ENCODE measurements around the gene SYNE3.

Gene SYNE3

DNA sequence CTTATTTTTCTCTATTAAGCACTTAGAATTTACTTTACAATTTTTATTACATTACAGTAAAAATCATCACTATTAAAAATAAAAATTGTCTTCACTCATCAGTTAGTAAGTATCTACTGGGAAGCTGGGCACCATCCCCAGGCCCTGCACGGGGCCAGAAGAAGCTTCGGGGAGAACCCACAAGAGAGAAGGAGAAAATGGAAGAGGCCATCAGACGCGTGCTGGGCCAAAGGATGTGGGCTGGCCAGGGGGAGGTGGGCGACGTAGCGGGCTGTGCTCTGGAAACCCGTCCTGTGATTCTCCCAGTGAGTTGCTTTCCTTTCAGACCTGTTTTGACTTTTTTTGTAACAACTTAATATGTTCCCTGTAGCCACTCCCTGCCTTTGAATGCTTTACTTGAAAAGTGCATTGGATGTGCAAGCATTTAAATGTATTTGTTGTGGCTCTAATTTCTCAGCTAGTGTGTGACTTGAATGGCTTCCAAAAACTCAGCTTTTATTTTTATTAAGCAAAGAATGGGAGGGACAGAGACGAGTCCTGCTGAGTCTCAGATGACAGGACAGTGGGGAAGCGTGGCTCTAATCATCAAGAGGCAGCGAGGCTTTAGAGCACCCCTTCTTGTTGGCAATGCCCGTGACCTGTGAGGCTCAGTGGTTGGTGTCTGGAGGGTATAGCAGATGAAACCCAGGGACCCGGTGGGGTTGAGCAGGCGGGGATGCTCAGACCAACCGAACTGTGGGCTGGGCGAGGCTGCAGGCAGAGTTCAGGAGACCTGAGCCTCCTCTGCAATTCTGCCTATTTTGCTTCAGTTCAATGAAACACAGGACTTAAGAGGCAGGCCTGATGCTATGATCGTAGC, 38.8 kb downstream of the SYNE3 start:
- Histone ChIP-seq H3K27me3 (ENCODE audit: control insufficient read depth in 5 of 5, insufficient read depth in 4 of 5, low read length in 5 of 5) (no peaks in the 10 kb centered on the region), H3K9me3 (ENCODE audit: control insufficient read depth in 5 of 5, low read length in 5 of 5) (no peaks in the 10 kb centered on the region), H3K36me3 (ENCODE audit: control insufficient read depth in 5 of 5, insufficient read depth in 5 of 5, low read length in 5 of 5) (peaks cover 0 to 54% (median 41%) of the 10 kb centered on the region in 5 donors), H3K4me3 (ENCODE audit: low read depth in 1 of 5, low read length in 5 of 5) (no peak overlapping the region), H3K27ac (ENCODE audit: low read depth, low read length) (peak overlapping the region; percentile 89), H3K9ac (ENCODE audit: low read length in 5 of 5) (peak overlapping the region in 2 of 5 donors; percentile 49 to 62), H3K4me1 (ENCODE audit: control insufficient read depth in 5 of 5, insufficient read depth in 5 of 5, low read length in 5 of 5) (peaks cover 28 to 94% (median 75%) of the 10 kb centered on the region in 5 donors)

DNA sequence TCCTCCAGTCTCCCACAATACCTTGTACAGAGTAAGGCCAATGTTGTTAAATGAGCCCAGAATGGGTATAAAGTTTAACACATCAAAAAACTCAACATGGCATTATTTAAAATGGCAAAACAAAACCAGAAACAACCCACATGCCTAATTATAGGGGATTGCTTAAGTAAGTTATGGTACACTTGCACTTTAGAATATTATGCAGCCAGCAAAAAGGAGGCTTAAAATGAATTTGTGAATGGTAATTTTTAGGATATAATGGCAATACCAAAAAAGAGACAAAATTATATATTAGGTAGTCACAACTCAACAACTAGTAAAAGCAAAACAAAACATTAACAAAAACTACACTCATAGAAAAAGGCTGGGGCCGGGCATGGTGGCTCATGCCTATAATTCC, 39.7 kb downstream of the SYNE3 start:
- Histone ChIP-seq H3K4me3 (ENCODE audit: low read depth in 1 of 5, low read length in 5 of 5) (no peak overlapping the region), H3K4me1 (ENCODE audit: control insufficient read depth in 5 of 5, insufficient read depth in 5 of 5, low read length in 5 of 5) (peaks cover 33 to 94% (median 76%) of the 10 kb centered on the region in 5 donors), H3K9ac (ENCODE audit: low read length in 5 of 5) (no peak overlapping the region), H3K27me3 (ENCODE audit: control insufficient read depth in 5 of 5, insufficient read depth in 4 of 5, low read length in 5 of 5) (no peaks in the 10 kb centered on the region), H3K27ac (ENCODE audit: low read depth, low read length) (peak overlapping the region; percentile 89), H3K36me3 (ENCODE audit: control insufficient read depth in 5 of 5, insufficient read depth in 5 of 5, low read length in 5 of 5) (peaks cover 0 to 63% (median 45%) of the 10 kb centered on the region in 5 donors), H3K9me3 (ENCODE audit: control insufficient read depth in 5 of 5, low read length in 5 of 5) (no peaks in the 10 kb centered on the region)

DNA sequence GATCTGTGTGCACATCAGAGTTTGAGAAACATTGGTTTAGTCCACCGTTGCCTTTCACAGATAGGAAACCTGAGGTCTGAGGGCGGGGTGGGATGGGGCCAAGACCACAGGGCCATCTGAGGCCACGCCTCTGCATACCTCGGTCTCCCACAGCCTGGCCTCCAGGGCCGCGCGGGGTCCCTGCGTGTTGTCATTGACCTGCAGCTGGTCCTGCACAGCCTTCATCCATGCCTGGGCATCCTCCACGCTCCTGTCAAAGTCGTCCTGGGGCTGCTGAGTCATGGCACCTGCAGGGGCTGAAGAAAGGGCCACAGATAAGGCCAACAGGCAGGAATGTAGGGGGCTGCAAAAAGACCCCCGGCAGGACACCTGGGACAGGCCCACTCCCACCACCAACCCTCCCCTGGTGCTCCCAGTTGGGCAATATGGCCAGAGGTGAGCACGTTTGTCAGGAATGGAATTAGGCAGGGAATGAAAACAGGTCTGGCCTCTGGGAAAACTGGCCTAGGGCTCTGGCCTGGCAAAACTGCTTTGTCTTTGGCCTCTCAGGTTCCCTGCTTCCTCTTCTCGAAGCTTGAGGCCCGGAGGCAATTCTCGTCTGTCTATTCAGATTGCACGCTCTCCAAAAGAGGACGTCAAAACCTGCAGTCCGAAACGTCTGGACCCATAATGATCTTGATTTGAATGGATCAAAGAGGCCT, 40.8 kb downstream of the SYNE3 start:
- no peak overlapping the region for H3K27ac ChIP-seq (ENCODE audit: low read depth, low read length)
- no peaks in the 10 kb centered on the region for H3K9me3 ChIP-seq (ENCODE audit: control insufficient read depth in 5 of 5, low read length in 5 of 5)
- no peak overlapping the region for H3K9ac ChIP-seq (ENCODE audit: low read length in 5 of 5)
- no peak overlapping the region for H3K4me3 ChIP-seq (ENCODE audit: low read depth in 1 of 5, low read length in 5 of 5)
- H3K27me3 ChIP-seq (ENCODE audit: control insufficient read depth in 5 of 5, insufficient read depth in 4 of 5, low read length in 5 of 5) = no peaks in the 10 kb centered on the region
- peaks cover 36 to 94% (median 76%) of the 10 kb centered on the region in 5 donors for H3K4me1 ChIP-seq (ENCODE audit: control insufficient read depth in 5 of 5, insufficient read depth in 5 of 5, low read length in 5 of 5)
- H3K36me3 ChIP-seq (ENCODE audit: control insufficient read depth in 5 of 5, insufficient read depth in 5 of 5, low read length in 5 of 5) = peaks cover 0 to 66% (median 45%) of the 10 kb centered on the region in 5 donors

DNA sequence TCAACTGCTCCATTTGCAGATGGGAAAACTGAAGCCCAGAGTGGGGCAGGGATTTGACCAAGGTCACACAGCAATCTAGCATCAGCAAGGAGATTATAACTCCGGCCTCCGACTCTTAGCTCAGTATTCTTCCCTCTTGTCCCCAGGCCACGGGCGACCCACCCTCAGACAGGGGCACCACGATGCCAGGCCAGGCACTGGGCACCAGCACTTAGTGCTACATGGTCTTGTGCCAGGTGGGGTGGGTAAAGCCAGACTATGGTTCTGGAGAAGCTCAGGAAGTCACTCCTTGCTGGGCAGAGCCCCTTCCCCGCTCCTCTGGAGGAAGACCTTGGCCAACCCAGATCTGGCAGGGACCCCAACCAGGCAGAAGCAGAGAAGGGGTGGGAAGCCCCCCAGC, 41.5 kb downstream of the SYNE3 start:
- Histone ChIP-seq H3K4me3 (ENCODE audit: low read depth in 1 of 5, low read length in 5 of 5) (no peak overlapping the region), H3K36me3 (ENCODE audit: control insufficient read depth in 5 of 5, insufficient read depth in 5 of 5, low read length in 5 of 5) (peaks cover 0 to 66% (median 47%) of the 10 kb centered on the region in 5 donors), H3K27ac (ENCODE audit: low read depth, low read length) (no peak overlapping the region), H3K27me3 (ENCODE audit: control insufficient read depth in 5 of 5, insufficient read depth in 4 of 5, low read length in 5 of 5) (no peaks in the 10 kb centered on the region), H3K9ac (ENCODE audit: low read length in 5 of 5) (no peak overlapping the region), H3K4me1 (ENCODE audit: control insufficient read depth in 5 of 5, insufficient read depth in 5 of 5, low read length in 5 of 5) (peaks cover 32 to 94% (median 73%) of the 10 kb centered on the region in 5 donors), H3K9me3 (ENCODE audit: control insufficient read depth in 5 of 5, low read length in 5 of 5) (no peaks in the 10 kb centered on the region)

DNA sequence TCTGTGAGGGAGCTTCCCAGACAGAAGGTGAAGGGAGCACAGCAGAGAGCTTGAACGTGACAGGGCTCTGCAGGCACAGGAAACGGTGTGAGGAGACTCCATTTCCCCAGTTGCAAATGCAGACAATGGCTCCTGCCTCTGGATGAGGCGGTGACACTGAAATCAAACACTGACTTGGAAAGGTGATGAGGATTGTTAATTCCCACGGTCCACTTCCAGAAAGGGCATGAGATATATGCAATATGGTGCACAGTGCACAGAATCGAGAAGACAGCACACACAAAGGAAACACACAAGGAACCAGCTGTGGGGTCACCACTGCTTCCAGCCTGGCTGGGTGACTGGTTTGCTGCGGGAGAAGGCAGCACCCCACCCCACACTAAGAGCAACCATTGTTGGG, 42.0 kb downstream of the SYNE3 start:
- Histone ChIP-seq H3K27me3 (ENCODE audit: control insufficient read depth in 5 of 5, insufficient read depth in 4 of 5, low read length in 5 of 5) (no peaks in the 10 kb centered on the region), H3K4me1 (ENCODE audit: control insufficient read depth in 5 of 5, insufficient read depth in 5 of 5, low read length in 5 of 5) (peaks cover 30 to 94% (median 73%) of the 10 kb centered on the region in 5 donors), H3K27ac (ENCODE audit: low read depth, low read length) (peak overlapping the region; percentile 94)

DNA sequence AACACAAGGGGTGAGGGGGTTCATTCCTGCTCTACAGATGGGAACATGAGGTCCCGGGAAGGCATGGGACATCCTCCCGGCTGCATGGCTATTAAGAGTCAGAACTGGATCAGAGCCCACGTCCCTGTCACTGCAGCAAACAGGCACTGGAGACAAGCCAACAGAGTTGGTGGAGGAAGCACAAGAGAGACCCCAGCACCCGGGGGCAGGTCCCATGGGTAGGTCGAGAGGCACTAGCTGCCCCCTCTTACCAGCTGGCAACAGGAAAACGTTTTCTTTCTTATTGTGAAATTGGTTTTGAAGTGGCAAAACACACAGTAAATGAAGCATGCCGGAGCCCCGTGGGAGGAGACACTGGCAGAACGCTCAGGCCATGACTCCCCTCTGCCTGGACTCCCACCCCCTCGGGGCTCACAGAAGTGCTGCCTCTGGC, 43.6 kb downstream of the SYNE3 start:
- H3K36me3 ChIP-seq (ENCODE audit: control insufficient read depth in 5 of 5, insufficient read depth in 5 of 5, low read length in 5 of 5) = peaks cover 0 to 73% (median 54%) of the 10 kb centered on the region in 5 donors
- H3K27ac ChIP-seq (ENCODE audit: low read depth, low read length) = peak overlapping the region; percentile 94
- no peaks in the 10 kb centered on the region for H3K9me3 ChIP-seq (ENCODE audit: control insufficient read depth in 5 of 5, low read length in 5 of 5)
- H3K4me1 ChIP-seq (ENCODE audit: control insufficient read depth in 5 of 5, insufficient read depth in 5 of 5, low read length in 5 of 5) = peaks cover 27 to 92% (median 71%) of the 10 kb centered on the region in 5 donors
- H3K27me3 ChIP-seq (ENCODE audit: control insufficient read depth in 5 of 5, insufficient read depth in 4 of 5, low read length in 5 of 5) = no peaks in the 10 kb centered on the region
- H3K9ac ChIP-seq (ENCODE audit: low read length in 5 of 5) = peak overlapping the region in 1 of 5 donors; percentile 1
- no peak overlapping the region for H3K4me3 ChIP-seq (ENCODE audit: low read depth in 1 of 5, low read length in 5 of 5)

More for the DNA sequence above, 42.0 kb downstream of the SYNE3 start:
- Histone ChIP-seq H3K9me3 (ENCODE audit: control insufficient read depth in 5 of 5, low read length in 5 of 5) (no peaks in the 10 kb centered on the region), H3K9ac (ENCODE audit: low read length in 5 of 5) (no peak overlapping the region), H3K36me3 (ENCODE audit: control insufficient read depth in 5 of 5, insufficient read depth in 5 of 5, low read length in 5 of 5) (peaks cover 0 to 67% (median 51%) of the 10 kb centered on the region in 5 donors), H3K4me3 (ENCODE audit: low read depth in 1 of 5, low read length in 5 of 5) (no peak overlapping the region)

DNA sequence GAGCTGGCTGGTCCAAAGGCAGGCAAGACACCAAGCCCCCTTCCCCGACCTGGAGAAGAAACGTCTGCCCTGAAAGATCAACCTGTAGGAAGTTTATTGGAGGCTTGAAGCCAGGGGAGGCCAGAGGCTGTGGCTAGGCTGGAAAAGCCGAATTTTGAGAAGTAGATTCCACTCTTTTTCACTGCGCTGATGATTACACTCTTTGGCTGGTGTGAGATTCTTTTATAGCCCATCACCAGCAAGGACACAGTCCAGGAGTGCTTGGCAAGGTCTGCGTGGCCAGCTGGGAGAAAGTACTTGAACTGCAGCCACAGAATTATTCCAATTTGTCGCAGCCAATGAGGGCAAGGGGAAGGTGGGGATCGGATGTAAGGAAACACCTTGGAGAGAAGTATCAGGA, 45.0 kb downstream of the SYNE3 start:
- H3K27ac ChIP-seq (ENCODE audit: low read depth, low read length) = peak overlapping the region; percentile 94
- peak overlapping the region in 3 of 5 donors; percentile 11 to 57 (median 36) for H3K9ac ChIP-seq (ENCODE audit: low read length in 5 of 5)
- H3K4me3 ChIP-seq (ENCODE audit: low read depth in 1 of 5, low read length in 5 of 5) = no peak overlapping the region
- H3K27me3 ChIP-seq (ENCODE audit: control insufficient read depth in 5 of 5, insufficient read depth in 4 of 5, low read length in 5 of 5) = no peaks in the 10 kb centered on the region
- H3K4me1 ChIP-seq (ENCODE audit: control insufficient read depth in 5 of 5, insufficient read depth in 5 of 5, low read length in 5 of 5) = peaks cover 26 to 88% (median 71%) of the 10 kb centered on the region in 5 donors
- H3K9me3 ChIP-seq (ENCODE audit: control insufficient read depth in 5 of 5, low read length in 5 of 5) = no peaks in the 10 kb centered on the region
- peaks cover 0 to 86% (median 63%) of the 10 kb centered on the region in 5 donors for H3K36me3 ChIP-seq (ENCODE audit: control insufficient read depth in 5 of 5, insufficient read depth in 5 of 5, low read length in 5 of 5)

DNA sequence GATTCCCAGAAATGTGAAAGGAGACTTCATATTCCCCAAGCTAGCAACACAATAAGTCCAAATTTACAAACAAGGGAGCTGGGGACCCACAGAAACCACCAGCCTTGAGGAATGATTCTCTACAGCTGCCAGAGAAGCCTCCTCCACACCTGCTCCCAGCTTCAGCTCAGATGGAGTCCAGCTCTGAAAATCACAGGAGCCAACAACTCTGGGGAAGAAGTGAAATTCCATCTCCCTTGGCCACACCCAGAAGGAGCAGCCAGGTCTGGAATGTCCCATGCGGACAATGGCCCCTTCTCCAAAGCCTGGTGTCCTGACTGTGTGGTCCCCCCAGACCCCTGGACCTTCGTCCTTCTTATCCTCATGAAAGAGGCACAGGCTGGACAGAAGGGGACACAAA, 45.4 kb downstream of the SYNE3 start:
- H3K9ac ChIP-seq (ENCODE audit: low read length in 5 of 5) = peak overlapping the region in 3 of 5 donors; percentile 11 to 57 (median 36)
- no peaks in the 10 kb centered on the region for H3K9me3 ChIP-seq (ENCODE audit: control insufficient read depth in 5 of 5, low read length in 5 of 5)
- peak overlapping the region; percentile 94 for H3K27ac ChIP-seq (ENCODE audit: low read depth, low read length)
- H3K27me3 ChIP-seq (ENCODE audit: control insufficient read depth in 5 of 5, insufficient read depth in 4 of 5, low read length in 5 of 5) = no peaks in the 10 kb centered on the region
- H3K4me3 ChIP-seq (ENCODE audit: low read depth in 1 of 5, low read length in 5 of 5) = no peak overlapping the region
- peaks cover 26 to 87% (median 67%) of the 10 kb centered on the region in 5 donors for H3K4me1 ChIP-seq (ENCODE audit: control insufficient read depth in 5 of 5, insufficient read depth in 5 of 5, low read length in 5 of 5)
- peaks cover 0 to 87% (median 66%) of the 10 kb centered on the region in 5 donors for H3K36me3 ChIP-seq (ENCODE audit: control insufficient read depth in 5 of 5, insufficient read depth in 5 of 5, low read length in 5 of 5)

DNA sequence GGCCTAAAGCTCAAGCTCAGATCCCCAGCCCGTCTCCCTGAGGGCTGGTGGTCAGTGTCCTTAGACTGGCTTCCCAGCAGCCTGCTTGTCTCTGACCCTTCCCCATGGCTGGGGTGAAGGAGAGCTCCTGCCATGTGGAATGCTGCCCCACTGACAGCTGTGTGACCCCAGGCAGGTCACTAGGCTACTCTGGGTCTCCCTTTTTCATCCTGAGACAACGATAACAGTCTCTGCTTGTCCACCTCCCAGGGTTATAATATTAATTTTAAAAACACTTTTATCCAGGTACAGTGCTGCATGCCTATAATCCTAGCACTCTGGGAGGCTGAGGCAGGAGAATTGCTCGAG, 47.3 kb downstream of the SYNE3 start:
- Histone ChIP-seq H3K9me3 (ENCODE audit: control insufficient read depth in 5 of 5, low read length in 5 of 5) (no peaks in the 10 kb centered on the region), H3K27me3 (ENCODE audit: control insufficient read depth in 5 of 5, insufficient read depth in 4 of 5, low read length in 5 of 5) (no peaks in the 10 kb centered on the region), H3K27ac (ENCODE audit: low read depth, low read length) (peak overlapping the region; percentile 90), H3K9ac (ENCODE audit: low read length in 5 of 5) (peak overlapping the region in 2 of 5 donors; percentile 18 to 36), H3K36me3 (ENCODE audit: control insufficient read depth in 5 of 5, insufficient read depth in 5 of 5, low read length in 5 of 5) (peaks cover 0 to 83% (median 60%) of the 10 kb centered on the region in 5 donors), H3K4me3 (ENCODE audit: low read depth in 1 of 5, low read length in 5 of 5) (no peak overlapping the region), H3K4me1 (ENCODE audit: control insufficient read depth in 5 of 5, insufficient read depth in 5 of 5, low read length in 5 of 5) (peaks cover 26 to 86% (median 72%) of the 10 kb centered on the region in 5 donors)
